ENCODE data around the gene MEGF11.

The MEGF11 gene

DNA sequence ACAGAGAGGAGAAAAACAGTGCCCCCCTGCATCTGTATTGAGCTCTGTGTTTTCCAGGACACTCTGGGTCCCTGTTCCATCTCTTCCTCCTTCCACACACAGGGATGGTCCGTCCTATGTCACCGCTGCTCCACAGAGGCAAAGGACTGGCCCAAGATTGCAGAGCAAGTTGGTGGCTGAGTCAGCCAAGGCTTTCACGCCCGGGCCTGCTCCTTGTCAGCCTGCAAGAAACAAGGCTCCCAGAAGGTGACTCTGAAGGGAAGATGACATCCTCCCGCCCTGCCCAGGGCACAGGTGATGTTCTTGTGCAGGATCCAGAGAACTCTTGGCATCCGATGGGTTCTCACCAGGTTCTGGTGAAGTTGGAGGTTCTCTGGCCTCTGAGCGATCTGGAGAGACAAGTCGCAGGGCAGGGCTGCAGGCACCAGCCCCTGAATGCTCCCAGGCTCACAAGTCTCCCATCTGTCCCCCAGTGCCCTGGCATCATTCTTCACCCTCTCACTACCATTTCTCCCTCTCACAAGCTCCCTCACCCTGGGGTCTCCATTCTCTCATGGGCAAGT is 138.6 kb downstream of the MEGF11 start:
- H3K36me3 ChIP-seq, result no peaks in the 10 kb centered on the region
- no peaks in the 10 kb centered on the region for H3K4me1 ChIP-seq
- H3K27me3 ChIP-seq, result peaks cover 0 to 25% of the 10 kb centered on the region in 2 donors
- intact Hi-C loops (cut with DNase I; ENCODE audit: low total_unique reads), result no loop called here
- no peak for DNase-seq
- no peaks in the 10 kb centered on the region for H3K9me3 ChIP-seq
- no peak overlapping the region for H3K27ac ChIP-seq
- TF ChIP-seq, protein P1, sequence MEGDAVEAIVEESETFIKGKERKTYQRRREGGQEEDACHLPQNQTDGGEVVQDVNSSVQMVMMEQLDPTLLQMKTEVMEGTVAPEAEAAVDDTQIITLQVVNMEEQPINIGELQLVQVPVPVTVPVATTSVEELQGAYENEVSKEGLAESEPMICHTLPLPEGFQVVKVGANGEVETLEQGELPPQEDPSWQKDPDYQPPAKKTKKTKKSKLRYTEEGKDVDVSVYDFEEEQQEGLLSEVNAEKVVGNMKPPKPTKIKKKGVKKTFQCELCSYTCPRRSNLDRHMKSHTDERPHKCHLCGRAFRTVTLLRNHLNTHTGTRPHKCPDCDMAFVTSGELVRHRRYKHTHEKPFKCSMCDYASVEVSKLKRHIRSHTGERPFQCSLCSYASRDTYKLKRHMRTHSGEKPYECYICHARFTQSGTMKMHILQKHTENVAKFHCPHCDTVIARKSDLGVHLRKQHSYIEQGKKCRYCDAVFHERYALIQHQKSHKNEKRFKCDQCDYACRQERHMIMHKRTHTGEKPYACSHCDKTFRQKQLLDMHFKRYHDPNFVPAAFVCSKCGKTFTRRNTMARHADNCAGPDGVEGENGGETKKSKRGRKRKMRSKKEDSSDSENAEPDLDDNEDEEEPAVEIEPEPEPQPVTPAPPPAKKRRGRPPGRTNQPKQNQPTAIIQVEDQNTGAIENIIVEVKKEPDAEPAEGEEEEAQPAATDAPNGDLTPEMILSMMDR (IDR thresholded peaks at IDR 0.05), result no peak
- H3K4me3 ChIP-seq, result no peak overlapping the region

DNA sequence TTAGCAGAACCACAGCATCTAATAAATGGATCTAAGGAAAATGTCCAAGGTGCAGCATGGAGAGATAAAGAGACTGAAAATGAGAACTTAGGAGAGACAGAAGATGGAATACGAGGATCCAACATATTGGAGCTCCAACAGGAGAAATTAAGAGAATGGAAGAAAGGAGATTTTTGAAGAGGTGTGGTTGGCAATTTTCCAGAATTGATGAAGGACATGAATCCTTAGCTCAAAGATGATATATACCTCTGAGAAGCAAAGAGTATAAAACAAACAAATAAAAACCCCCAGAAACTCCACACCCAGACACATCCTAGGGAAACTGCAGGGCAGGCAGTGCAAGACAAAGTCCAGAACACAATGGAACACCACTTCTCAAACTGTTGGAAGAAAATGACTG is 141.2 kb downstream of the MEGF11 start:
- intact Hi-C loops (cut with DNase I; ENCODE audit: low total_unique reads), result no loop called here
- Histone ChIP-seq H3K4me1 (no peaks in the 10 kb centered on the region), H3K9me3 (no peaks in the 10 kb centered on the region), H3K4me3 (no peak overlapping the region), H3K27ac (no peak overlapping the region), H3K27me3 (peaks cover 0 to 46% of the 10 kb centered on the region in 2 donors), H3K36me3 (no peaks in the 10 kb centered on the region)
- TF ChIP-seq, protein P1 (IDR thresholded peaks at IDR 0.05), result no peak
- DNase-seq, result no peak

DNA sequence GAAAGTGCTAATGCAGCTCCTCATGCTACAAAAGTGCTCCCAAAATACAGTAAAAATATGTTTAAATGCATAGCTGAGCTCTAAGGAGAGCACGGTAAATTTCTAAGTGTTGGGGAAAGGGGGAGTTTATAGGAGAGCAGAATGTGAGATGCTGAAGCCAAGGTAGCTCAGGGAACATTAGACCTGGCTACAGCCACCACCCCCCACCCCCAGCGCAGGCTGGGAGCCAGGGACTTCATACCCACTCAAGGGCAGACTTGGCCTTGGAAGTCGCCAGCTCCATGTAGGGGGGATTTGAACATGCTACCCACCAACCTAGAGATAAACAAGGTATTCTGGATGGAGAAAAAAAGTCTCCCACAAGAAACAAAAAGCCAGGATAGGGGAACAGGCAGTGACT is 142.2 kb downstream of the MEGF11 start:
- H3K4me1 ChIP-seq, result no peaks in the 10 kb centered on the region
- H3K27ac ChIP-seq, result no peak overlapping the region
- no peak overlapping the region for H3K4me3 ChIP-seq
- DNase-seq, result no peak
- TF ChIP-seq, protein P1 (IDR thresholded peaks at IDR 0.05), result no peak
- no peaks in the 10 kb centered on the region for H3K36me3 ChIP-seq
- intact Hi-C loops (cut with DNase I; ENCODE audit: low total_unique reads), result no loop called here
- H3K9me3 ChIP-seq, result no peaks in the 10 kb centered on the region
- peaks cover 0 to 51% of the 10 kb centered on the region in 2 donors for H3K27me3 ChIP-seq

DNA sequence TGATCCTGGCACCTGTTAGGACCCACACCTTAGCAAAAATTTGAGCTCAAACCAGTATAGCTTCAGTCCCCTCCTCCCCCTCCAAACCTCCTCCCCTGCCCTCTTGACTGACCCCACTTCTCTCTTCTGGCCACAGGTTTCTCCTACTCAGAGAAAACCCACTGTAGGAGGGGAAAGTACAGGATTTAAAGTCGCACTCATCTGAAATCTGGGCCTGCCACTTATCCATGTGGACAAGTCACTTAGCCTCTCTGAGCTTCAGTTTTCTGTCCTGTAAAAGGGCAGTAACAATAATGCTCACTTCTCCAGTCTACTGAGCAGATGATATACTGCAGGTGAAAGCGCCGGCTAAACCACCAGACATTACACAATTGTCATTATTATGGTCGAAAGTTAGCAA is 142.7 kb downstream of the MEGF11 start:
- TF ChIP-seq, protein P1 (IDR thresholded peaks at IDR 0.05), result no peak
- no peak overlapping the region for H3K4me3 ChIP-seq
- H3K27me3 ChIP-seq, result peaks cover 0 to 54% of the 10 kb centered on the region in 2 donors
- DNase-seq, result no peak
- no peaks in the 10 kb centered on the region for H3K36me3 ChIP-seq
- intact Hi-C loops (cut with DNase I; ENCODE audit: low total_unique reads), result no loop called here
- no peaks in the 10 kb centered on the region for H3K4me1 ChIP-seq
- no peaks in the 10 kb centered on the region for H3K9me3 ChIP-seq
- H3K27ac ChIP-seq, result no peak overlapping the region

DNA sequence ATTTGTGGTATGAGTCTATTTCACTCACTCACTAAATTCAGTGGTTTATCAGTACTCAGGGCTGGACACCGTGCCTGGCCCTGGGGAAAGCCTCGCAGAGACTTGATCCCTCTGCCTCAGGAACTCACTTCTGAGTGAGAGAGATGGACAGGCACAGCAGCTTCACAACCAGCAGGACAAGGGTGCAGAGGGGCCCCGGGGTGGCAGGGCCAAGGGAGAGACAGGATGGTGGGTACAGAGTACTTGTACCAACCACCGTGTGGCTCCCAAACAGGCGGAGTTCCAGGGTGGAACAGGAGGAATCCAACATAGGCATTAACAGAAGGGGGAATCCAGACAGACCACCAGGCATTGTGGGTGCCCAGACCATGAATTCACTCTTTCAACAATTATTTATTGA is 143.7 kb downstream of the MEGF11 start:
- Histone ChIP-seq H3K36me3 (no peaks in the 10 kb centered on the region), H3K27me3 (peaks cover 0 to 55% of the 10 kb centered on the region in 2 donors), H3K4me3 (no peak overlapping the region), H3K27ac (no peak overlapping the region), H3K4me1 (no peaks in the 10 kb centered on the region), H3K9me3 (no peaks in the 10 kb centered on the region)
- DNase-seq, result no peak
- TF ChIP-seq, protein P1 (IDR thresholded peaks at IDR 0.05), result no peak
- intact Hi-C loops (cut with DNase I; ENCODE audit: low total_unique reads), result no loop called here

All from tibial artery (tissue), 4 donors.